Esophagus squamous epithelium (tissue), 4 donors: ENCODE measurements around the gene KLLN.

Source experiments
- CTCF ChIP-seq, 6 experiments: fragments of 450-650 bp in 4 of 6; fragments of 200-600 bp in 2 of 6; sonication (generic) in 2 of 6; IDR thresholded peaks; one replicate each; pipeline ENCODE4 v1.5.1; 2016 to 2019; ENCODE audit warnings: antibody characterized with exemption in 6 of 6, mild to moderate bottlenecking in 4 of 6, moderate library complexity in 4 of 6
- POLR2A ChIP-seq, 4 donors: fragments of 450-650 bp; IDR thresholded peaks; one replicate each; pipeline ENCODE4 v1.6.1; 2017; ENCODE audit warnings: antibody characterized with exemption in 4 of 4, mild to moderate bottlenecking in 4 of 4, moderate library complexity in 3 of 4

- no peak for TF ChIP-seq CTCF (IDR thresholded peaks at IDR 0.05)
- TF ChIP-seq POLR2A (IDR thresholded peaks at IDR 0.05), result no peak
Measured at GRCh38 chr10:87842220-87842641, 21.1 kb downstream of the KLLN start.
